ENCODE data around the gene KCNIP1.

The KCNIP1 gene

GRCh38 chr5:170534177-170534576, 30.4 kb downstream of the KCNIP1 start (continued):
- TF ChIP-seq ZNF26 (tag by site-specific recombination; IDR thresholded peaks at IDR 0.05) (no peak), ZBTB7A (tag by site-specific recombination; IDR thresholded peaks at IDR 0.05; ENCODE audit: low read depth) (no peak), ZNF184 (tag by site-specific recombination; IDR thresholded peaks at IDR 0.05) (no peak), ZNF629 (tag by site-specific recombination; IDR thresholded peaks at IDR 0.05) (no peak), ZFHX2 (tag by site-specific recombination; conservative IDR thresholded peaks at IDR 0.05) (peak; percentile 37; the same call in 1 of the 2 replicates), ZNF561 (tag by site-specific recombination; IDR thresholded peaks at IDR 0.05; ENCODE audit: borderline replicate concordance) (no peak), OVOL3 (tag by site-specific recombination; IDR thresholded peaks at IDR 0.05) (no peak), ELK4 (IDR thresholded peaks at IDR 0.05; ENCODE audit: borderline replicate concordance, low read depth, low read length) (no peak), GLIS1 (tag by site-specific recombination; IDR thresholded peaks at IDR 0.05) (no peak), ZNF121 (tag by site-specific recombination; IDR thresholded peaks at IDR 0.05) (peak; percentile 71; the same call in 1 of the 2 replicates), EGR2 (tag by site-specific recombination; IDR thresholded peaks at IDR 0.05; ENCODE audit: low read depth) (peak; percentile 84), OSR2 (tag by site-specific recombination; IDR thresholded peaks at IDR 0.05) (peak; percentile 10; the same call in 1 of the 2 replicates), ZNF639 (tag by site-specific recombination; IDR thresholded peaks at IDR 0.05) (no peak), SCRT1 (tag by site-specific recombination; IDR thresholded peaks at IDR 0.05; ENCODE audit: borderline replicate concordance) (peak; percentile 92), ZNF138 (tag by site-specific recombination; IDR thresholded peaks at IDR 0.05; ENCODE audit: borderline replicate concordance) (no peak), ZNF404 (tag by site-specific recombination; IDR thresholded peaks at IDR 0.05) (no peak), SCRT2 (tag by site-specific recombination; IDR thresholded peaks at IDR 0.05) (peak; percentile 97)

GRCh38 chr5:170534941-170535340, 31.1 kb downstream of the KCNIP1 start:
- no peaks in the 10 kb centered on the region for H3K9me3 ChIP-seq (ENCODE audit: control insufficient read depth, insufficient read depth, low read depth, low read length)
- CTCF ChIA-PET, result interaction anchor here (1.1 kb wide), 1 partner anchor 88 kb away, joined by 3 read pairs; no protein-coding TSS in a partner anchor
- H3K4me3 ChIP-seq (ENCODE audit: low read depth, low read length), result no peak overlapping the region
- 0 out of 2 replicates have a peak, but pooled peaks cover 3% of the 10 kb centered on the region for H3K4me1 ChIP-seq (ENCODE audit: control insufficient read depth, insufficient read depth, low read length)
- no peak for TF ChIP-seq ZNF280D (tag by site-specific recombination; IDR thresholded peaks at IDR 0.05)
- TF ChIP-seq ZBTB6 (tag by site-specific recombination; IDR thresholded peaks at IDR 0.05), result peak; percentile 54; the same call in 1 of the 2 replicates
- peak; percentile 87 for TF ChIP-seq ZIC2 (tag by site-specific recombination; IDR thresholded peaks at IDR 0.05)
- POLR2A ChIA-PET, result no interaction called here
- no peaks in the 10 kb centered on the region for H3K36me3 ChIP-seq (ENCODE audit: control insufficient read depth in 2 of 2, insufficient read depth in 1 of 2, low read length in 2 of 2)
- H3K27ac ChIP-seq (ENCODE audit: extremely low read depth, low read depth, low read length), result no peak overlapping the region

Measured in HEK293 (cell line).